Fibroblast of pulmonary artery (primary cell): Measurements from ENCODE around the gene SBNO2.

Source experiments
- DNase-seq: peaks from one replicate; pipeline ENCODE4 v3.0.0-alpha.2; 2010; ENCODE audit warnings: low read depth
- H3K4me3 ChIP-seq: replicated peaks from 2 replicates; pipeline ENCODE4 v1.5.1; 2011; ENCODE audit warnings: low read depth, mild to moderate bottlenecking, control low read depth, low read length, moderate library complexity
- CTCF ChIP-seq: IDR thresholded peaks from 2 replicates; pipeline ENCODE4 v1.5.1; 2011; ENCODE audit warnings: mild to moderate bottlenecking, control low read depth, low read length, inconsistent platforms; ENCODE audit errors: missing control alignments

Gene SBNO2

GRCh38 chr19:1123885-1124677, 50.0 kb downstream of the SBNO2 start:
- H3K4me3 ChIP-seq = no peak overlapping the region
- no peak for TF ChIP-seq CTCF
- no peak for DNase-seq

GRCh38 chr19:1123381-1123780, 50.7 kb downstream of the SBNO2 start:
- no peak for DNase-seq
- TF ChIP-seq CTCF = no peak
- H3K4me3 ChIP-seq = no peak overlapping the region

GRCh38 chr19:1122972-1123363, 51.1 kb downstream of the SBNO2 start:
- H3K4me3 ChIP-seq = no peak overlapping the region
- DNase-seq = peak; percentile 82
- no peak for TF ChIP-seq CTCF

- TF ChIP-seq CTCF = no peak
Observed at GRCh38 chr19:1122021-1122971, 51.8 kb downstream of the SBNO2 start.

GRCh38 chr19:1121395-1121794, 52.7 kb downstream of the SBNO2 start:
- DNase-seq = no peak
- no peak for TF ChIP-seq CTCF
- H3K4me3 ChIP-seq = no peak overlapping the region

More at GRCh38 chr19:1122021-1122971, 51.8 kb downstream of the SBNO2 start:
- no peak overlapping the region for H3K4me3 ChIP-seq
- no peak for DNase-seq

GRCh38 chr19:1119475-1120217, 54.4 kb downstream of the SBNO2 start:
- no peak overlapping the region for H3K4me3 ChIP-seq
- DNase-seq = no peak
- TF ChIP-seq CTCF = no peak
